ENCODE data around the gene LRP2.

LRP2 gene

GRCh38 chr2:169388161-169388560, 25.8 kb upstream of the LRP2 start:
- TF ChIP-seq CTCF (IDR thresholded peaks at IDR 0.05; ENCODE audit: low read depth, low read length, missing control alignments) = no peak
- DNase-seq (ENCODE audit: low read depth) = no peak
- H3K4me3 ChIP-seq (ENCODE audit: low read depth, low read length) = no peak overlapping the region

- DNase-seq (ENCODE audit: low read depth) = no peak
- TF ChIP-seq CTCF (IDR thresholded peaks at IDR 0.05; ENCODE audit: low read depth, low read length, missing control alignments) = no peak
- H3K4me3 ChIP-seq (ENCODE audit: low read depth, low read length) = no peak overlapping the region
Observed at GRCh38 chr2:169386722-169387121, 24.4 kb upstream of the LRP2 start.

GRCh38 chr2:169384816-169385215, 22.5 kb upstream of the LRP2 start:
- no peak for TF ChIP-seq CTCF (IDR thresholded peaks at IDR 0.05; ENCODE audit: low read depth, low read length, missing control alignments)
- no peak for DNase-seq (ENCODE audit: low read depth)
- H3K4me3 ChIP-seq (ENCODE audit: low read depth, low read length) = no peak overlapping the region

- TF ChIP-seq CTCF (IDR thresholded peaks at IDR 0.05; ENCODE audit: low read depth, low read length, missing control alignments) = no peak
- no peak overlapping the region for H3K4me3 ChIP-seq (ENCODE audit: low read depth, low read length)
- no peak for DNase-seq (ENCODE audit: low read depth)
Observed at GRCh38 chr2:169372561-169372960, 10.2 kb upstream of the LRP2 start.

- no peak for DNase-seq (ENCODE audit: low read depth)
Observed at GRCh38 chr2:169366066-169366465, 3.7 kb upstream of the LRP2 start.

GRCh38 chr2:169365029-169365480, 2.7 kb upstream of the LRP2 start:
- TF ChIP-seq CTCF (IDR thresholded peaks at IDR 0.05; ENCODE audit: low read depth, low read length, missing control alignments) = no peak
- peak; percentile 13 for DNase-seq (ENCODE audit: low read depth)
- H3K4me3 ChIP-seq (ENCODE audit: low read depth, low read length) = peak overlapping the region; percentile 41

More at GRCh38 chr2:169366066-169366465, 3.7 kb upstream of the LRP2 start:
- H3K4me3 ChIP-seq (ENCODE audit: low read depth, low read length) = no peak overlapping the region
- TF ChIP-seq CTCF (IDR thresholded peaks at IDR 0.05; ENCODE audit: low read depth, low read length, missing control alignments) = no peak

GRCh38 chr2:169363560-169364150, 1.3 kb upstream of the LRP2 start:
- TF ChIP-seq CTCF (IDR thresholded peaks at IDR 0.05; ENCODE audit: low read depth, low read length, missing control alignments) = no peak
- DNase-seq (ENCODE audit: low read depth) = no peak
- H3K4me3 ChIP-seq (ENCODE audit: low read depth, low read length) = peak overlapping the region; percentile 41
